GM21360 (cell line): ENCODE data around the gene CHCHD3.
A peak's percentile ranks its signal among the peaks of the same experiment; 100 is the strongest.

Experiments
- ATAC-seq: cut with Tn5 transposase; IDR thresholded peaks from one replicate; pipeline ENCODE4 v1.9.1; 2021; ENCODE audit warnings: mild to moderate bottlenecking, moderate library complexity; ENCODE audit not compliant: unreplicated experiment

CHCHD3 gene

DNA sequence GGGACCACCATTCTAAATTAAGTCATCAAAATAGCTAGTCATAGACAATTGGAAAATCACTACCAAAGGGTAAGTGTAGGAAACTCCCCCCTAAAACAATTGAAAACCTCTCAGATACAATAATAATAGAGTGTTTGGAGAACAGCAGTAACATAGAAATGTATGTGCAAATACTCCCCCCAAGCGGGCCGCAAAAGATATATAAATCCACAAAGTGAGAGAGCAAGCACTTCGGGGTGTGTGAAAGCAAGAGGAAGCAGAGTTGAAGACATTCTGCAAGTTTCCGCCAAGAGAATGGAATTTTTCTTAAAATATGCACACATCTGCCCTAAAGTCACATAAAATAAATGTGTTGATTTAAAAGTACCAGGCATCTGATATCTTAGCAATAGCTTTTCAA, 33.3 kb downstream of the CHCHD3 start:
- ATAC-seq: no peak

DNA sequence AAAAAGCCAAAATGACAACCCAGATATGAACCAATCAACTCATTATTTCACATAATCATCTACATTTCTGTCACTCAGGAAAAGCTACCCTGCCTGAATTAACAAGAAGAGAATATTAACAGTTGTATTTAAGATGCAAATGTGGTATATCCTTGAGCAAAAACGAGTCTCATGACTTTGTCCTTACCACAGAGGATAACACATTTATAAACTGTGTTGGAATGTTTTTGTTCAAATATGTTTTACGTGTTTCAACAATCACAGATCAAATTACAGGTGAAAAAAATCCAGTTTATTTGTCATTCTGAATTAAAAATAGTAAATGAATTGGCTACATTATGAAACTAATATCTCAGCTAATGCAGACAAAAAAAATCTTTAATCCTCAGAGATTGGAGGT, 34.6 kb downstream of the CHCHD3 start:
- ATAC-seq: no peak

DNA sequence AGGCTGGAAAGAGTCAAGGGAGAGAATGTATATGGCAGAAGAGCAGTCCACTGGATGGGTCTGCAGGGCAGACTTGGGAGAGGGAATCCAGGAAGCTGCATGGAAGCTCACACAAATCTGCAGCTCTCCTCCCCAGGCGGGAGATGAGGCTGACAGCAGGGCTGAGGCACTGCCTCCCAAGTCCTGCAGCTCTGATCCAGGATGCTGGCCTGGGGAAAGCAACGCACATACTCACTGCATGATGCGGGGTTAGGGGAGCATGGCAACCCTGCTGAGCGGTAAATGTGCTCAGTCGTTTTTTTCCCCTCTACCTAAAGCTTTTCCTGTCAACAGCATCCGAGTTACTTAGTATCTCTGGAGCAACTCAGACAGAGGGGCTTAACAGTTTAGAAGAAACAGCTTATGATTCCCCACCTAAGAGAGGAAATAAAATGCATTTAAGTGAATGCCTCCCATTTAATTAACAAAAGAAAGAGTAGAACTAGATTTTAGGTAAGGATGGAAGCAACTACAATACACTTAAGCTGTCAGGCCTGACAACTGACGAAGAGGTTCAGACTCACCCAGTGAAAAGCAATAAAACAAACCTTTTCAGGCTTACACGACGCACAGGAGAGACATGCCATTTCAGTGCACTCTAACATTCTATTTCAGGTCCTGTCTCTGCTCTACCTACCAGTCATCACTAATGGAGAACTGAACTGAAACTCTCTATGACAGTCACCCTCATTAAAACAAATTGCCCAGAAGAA, 37.0 kb downstream of the CHCHD3 start:
- no peak for ATAC-seq

DNA sequence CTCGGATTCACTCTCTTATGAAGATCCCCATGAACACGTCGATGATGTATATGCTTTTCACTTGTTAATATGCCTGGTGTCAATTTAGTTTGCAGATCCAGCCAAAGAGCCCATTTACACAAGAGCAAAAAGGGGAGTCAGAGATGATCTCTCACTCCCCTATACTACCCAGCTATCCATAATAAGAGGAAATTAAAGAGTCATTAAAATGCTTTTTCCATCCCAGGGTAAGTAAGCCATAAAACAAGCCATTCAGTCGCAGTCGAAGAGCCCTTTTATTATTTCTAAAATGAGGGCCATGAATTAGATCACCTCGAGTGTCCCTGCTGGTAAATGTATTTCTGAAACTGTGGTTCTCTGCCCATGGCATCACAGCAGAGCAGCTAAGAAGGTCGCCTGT, 41.2 kb downstream of the CHCHD3 start:
- ATAC-seq: no peak

DNA sequence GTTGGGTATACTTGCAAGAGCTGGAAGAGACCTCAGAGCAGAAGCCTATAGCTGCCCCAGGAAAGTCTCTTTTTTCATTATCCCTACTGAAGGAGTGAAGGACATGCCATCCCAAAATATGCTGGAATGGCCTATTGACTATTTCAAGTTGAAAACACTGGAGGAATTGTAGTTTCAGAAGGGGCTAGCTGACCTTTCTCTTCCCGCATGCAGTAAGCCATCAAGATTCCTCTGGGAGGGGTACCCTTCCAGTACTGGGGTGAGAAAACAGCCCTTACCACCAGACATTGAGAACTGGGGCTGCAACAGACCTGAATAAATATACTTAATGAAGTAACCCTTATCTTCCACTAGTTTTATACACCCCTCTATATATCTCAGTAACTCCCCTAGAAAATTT, 41.7 kb downstream of the CHCHD3 start:
- no peak for ATAC-seq

DNA sequence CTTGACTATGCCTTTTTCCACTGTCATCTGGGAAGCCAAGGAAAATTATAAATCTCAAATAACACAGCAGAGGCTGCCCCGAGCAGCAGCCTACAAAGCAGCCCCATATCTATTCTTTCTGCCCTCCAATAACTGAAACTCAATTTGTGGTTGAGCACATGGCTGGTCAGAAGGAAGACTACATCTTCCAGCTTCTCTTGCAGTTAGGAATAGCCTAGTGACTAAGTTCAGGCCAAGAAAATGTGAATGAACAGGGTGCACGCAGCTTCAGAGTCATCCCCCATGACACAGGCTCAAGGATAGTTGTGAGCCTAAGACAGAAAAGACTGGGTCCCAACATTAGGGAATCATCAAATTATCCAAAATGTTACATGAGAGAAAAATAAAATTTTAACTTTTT, 42.3 kb downstream of the CHCHD3 start:
- no peak for ATAC-seq

DNA sequence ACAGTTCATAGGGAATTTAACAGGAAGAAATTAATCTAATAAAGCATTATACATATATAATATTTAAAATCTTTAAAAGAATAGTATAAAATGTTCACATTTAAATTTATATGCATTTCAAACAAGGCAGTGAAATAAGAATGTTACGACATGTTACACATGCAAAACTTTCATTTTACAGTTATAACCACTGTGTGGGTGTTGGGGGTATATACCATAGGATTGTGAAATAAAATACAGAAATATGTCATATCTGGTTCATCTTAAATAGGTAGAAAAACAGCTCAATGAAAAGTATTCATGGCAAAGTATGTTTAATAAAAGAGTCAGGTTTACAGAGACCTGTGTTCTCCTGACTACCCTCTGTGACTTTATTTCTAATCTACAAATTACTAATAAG, 45.6 kb downstream of the CHCHD3 start:
- ATAC-seq: no peak

DNA sequence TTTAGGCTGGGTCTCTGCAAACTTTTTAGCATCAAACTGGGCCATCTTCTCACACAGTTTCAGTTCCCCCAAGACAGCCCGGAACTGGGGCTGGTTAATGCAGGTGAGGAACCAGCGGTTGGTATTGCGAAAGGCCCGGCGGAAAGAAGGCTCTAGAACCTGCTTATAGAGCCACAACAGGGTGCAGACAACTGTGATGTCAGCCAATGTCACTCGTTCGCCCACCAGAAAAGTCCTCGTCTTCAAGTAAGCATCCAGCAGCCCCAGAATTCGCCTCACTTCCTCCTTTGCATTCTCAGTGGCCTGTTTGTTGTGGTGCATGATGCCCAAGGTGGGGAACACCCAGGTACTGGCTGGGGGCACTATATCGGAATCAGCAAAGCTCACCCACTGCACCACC, 46.6 kb downstream of the CHCHD3 start:
- peak; percentile 92 for ATAC-seq

DNA sequence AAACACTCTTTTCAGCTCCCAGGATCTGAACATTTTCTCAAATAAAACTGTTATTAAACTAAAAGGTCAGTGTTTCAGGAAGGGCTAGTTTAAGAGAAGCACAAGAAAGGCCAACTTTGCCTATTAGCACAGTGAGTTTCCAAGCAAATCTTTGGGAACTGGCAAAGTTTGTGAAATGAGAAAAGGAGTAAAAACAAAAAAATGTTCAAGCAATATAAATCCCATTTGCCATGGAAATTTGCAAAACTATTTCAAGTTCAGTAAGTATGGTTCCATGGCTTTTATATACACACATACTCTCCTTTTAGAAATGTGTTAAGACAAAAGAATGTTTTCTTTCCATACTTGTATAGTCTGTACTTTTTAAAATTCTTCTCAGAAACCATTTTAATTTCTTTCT, 51.5 kb downstream of the CHCHD3 start:
- no peak for ATAC-seq

DNA sequence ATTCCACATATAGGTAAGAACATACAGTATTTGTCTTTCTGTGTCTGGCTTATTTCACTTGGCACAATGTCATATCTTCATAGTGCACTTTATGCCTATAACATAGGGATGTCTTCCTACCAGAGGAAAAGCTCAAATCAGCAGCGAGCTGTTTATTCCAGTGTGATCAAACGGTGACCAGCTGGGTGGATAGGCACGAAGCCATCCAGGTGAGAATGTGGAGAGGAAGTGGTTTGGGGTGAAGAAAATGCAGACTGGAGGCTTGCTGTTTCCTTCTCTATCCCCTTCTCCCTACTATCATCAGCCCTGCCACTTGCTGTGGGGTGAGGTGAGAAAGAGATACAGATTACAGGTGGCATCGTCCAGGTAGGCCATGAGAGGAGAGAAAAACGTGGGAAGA, 52.4 kb downstream of the CHCHD3 start:
- no peak for ATAC-seq

DNA sequence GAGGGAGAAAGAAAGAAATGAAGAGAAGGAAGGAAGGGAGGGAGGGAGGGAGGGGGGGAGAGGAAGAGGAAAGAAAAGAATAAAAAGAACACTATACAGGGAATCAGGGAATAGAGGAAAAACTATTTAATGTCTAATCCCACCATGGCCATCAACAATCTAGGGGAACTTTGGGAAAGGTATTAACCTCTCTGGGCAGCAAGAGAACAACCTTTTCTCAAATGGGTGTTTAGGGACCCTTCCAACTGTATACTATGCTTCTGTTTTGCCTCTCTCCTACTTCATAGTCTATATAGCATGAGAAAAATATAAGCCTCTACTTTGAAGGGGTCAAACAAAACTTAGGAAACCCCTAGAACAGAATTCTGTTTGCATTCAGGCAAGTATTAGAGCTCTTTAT, 54.5 kb downstream of the CHCHD3 start:
- ATAC-seq: no peak

DNA sequence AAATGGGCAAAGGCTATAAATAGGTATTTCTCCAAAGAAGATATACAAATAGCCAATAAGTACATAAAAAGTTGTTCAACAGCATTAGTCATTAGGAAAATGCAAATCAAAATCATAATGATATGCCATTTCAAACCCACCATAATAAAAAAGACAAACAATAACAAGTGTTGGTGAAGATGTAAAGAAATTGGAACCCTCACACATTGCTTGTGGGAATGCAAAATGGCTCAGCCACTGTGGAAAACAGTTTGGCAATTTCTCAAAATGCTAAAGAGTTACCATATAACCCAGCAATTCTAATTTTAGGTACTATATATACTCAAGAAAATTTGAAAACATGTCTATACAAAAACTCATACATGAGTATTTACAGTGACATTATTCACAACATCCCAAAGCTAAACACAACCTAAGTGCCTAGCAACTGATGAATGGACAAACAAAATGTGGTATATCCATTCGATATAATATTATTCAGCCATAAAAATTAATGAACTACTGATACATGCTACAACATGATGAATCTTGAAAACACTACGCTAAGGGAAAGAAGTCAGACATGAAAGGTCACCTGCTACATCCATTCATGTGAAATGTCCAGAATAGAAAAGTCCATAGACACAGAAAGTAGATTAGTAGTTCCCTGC, 55.6 kb downstream of the CHCHD3 start:
- no peak for ATAC-seq

DNA sequence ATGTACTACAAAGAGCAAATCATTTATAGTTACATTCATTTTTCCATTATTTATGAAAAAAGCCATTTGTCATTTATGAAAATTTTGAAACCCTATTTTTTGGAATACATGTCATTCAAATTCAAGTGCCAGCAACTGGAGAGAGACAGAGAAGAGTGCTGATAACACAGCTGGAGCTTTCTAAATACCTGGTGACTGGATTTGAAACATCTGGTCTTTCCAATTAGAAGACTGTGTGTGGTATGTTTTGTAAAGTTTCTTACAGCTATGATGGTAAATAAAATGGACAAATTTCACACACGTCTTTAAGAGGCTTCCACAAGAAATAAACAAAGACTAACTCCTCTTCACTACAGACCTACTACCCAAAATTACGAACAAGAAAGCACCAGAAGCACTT, 56.8 kb downstream of the CHCHD3 start:
- no peak for ATAC-seq

DNA sequence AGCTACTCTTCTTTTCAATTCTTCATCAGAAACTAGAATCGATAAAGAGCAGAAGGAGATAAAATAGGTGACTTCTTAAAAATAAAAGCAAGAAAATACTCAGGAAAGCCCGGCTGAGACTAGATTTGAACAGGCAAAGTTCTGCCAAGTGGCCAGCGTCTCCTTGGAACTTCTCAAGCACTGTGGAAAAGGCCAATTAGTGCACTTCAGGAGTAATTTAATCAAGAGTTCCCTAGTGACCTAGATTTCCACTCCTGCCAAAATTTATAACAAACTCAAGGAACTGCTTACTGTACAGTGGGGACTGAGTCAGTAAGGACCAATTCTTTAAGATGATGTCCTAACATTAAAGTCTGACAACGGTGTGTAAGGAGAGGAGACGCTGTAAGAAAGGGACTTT, 57.3 kb downstream of the CHCHD3 start:
- ATAC-seq: no peak

DNA sequence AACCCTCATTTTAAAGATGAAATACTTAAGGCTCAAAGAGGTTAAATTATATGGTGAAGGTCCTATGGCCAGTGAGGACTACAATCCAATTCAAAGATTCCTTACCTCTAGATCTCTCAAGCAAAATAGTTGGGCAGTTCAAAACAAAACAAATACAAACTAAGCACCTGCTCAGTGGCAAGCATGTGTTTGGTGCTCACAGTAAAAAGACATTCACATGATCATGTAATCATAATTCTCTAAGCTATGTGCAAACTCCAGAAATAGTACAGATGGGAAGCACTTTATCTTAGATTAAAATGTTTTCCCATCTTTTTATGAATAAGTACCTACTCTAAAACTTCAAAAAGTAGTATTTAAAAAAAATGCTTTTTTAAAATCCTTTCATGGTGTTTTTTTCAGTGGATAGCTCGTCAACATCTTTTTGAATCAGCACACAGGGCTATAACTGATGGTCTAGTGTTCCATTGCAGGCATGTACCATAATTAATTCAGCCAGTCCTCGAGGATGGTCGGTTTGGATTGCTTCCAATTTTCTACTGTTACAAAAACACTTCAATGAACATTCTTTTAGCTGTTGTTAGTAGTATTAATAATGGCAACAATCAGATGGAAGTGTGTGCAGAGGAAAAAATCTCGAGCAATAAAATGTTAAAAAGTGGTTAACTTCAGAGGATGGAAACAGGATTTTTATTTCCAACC, 58.4 kb downstream of the CHCHD3 start:
- no peak for ATAC-seq

DNA sequence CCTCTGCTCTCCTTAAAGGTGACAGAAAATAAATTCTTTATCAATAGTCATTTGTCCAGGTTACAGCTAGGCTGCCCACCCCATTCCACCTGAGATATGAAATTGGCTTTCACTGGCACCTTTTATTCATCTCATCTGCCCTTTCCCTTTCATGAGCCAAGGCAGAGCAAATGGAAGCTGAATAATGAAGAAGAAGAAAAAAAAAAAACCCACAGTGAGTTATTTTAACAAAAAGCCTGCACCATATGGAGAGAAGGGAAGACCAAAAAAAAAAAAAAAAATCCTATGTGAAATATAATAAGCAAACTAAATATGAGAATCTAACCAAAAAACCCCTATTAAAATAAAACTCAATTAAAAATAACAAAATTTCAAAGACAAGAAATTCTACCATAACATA, 59.2 kb downstream of the CHCHD3 start:
- ATAC-seq: no peak

DNA sequence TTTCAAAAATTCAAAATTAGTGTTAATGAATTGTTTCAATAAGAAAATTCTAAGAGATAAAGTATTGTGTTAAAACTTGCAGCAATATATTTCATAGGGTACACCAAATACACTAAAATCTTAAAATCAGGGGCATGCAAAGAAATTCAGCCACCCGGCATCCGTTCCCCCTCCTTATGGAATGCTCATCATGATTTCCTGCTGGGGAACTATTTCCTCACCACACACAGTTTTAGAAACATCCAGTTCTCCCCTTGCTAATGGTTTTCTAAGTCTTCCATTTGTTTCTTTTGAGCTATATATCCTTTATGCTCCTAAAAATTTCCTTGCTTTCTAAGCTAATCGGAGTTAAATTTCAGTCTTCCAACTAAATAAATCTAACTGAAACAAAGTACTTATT, 60.7 kb downstream of the CHCHD3 start:
- no peak for ATAC-seq

DNA sequence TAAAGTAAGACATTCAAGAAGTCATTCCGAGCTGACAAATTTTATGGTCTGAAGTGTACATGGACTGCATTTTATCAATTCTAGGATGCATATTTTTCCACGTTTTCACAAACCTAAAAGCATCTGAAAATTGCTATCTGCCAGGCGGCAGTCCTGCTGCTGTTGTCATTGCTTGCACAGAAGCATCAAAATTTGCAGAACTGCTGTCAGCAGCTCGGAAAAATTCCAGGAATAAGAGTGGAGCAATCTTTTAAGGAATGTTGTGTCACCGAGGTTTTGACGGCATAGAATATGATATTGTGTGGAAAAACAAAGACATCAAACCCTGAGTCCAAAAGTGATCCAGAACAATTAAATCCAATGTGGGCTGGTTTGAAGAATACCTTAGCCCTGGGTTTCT, 61.4 kb downstream of the CHCHD3 start:
- ATAC-seq: no peak

DNA sequence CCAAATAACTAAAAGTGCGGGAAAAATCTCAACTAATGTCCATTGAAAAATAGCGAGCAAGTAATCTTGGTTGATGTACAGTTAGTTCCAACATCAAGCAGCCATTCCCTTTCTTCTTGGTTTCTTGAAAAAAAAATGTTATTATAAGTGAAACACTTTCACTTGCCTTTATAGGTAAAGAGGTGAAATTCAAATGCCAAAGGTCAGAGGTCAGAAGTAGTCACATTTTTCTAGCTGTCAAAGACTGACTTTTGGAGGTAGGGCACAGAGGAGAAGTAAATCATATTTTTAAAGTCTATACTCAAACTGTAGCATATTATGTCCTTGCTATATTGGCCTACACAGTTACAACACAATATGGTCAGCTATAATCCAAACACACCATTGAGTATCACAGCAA, 62.3 kb downstream of the CHCHD3 start:
- no peak for ATAC-seq

DNA sequence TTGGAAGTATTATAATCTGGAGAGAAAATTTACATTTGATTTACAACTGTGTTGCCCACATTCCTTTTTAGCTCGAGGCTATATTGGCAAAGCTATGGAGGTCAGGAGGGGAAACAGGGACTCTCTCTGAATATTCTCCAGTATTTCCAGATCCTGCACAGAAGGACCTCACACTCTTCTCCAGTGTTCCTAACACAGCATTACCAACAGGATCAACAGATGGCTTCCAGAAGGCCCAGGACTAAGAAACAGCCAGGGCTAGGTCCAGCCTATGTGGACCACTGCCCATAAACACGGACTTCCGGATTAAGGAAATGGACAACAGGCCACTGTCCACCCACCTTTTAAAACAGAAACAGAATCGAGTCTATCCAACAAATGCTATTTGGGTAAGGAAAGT, 65.3 kb downstream of the CHCHD3 start:
- ATAC-seq: no peak

DNA sequence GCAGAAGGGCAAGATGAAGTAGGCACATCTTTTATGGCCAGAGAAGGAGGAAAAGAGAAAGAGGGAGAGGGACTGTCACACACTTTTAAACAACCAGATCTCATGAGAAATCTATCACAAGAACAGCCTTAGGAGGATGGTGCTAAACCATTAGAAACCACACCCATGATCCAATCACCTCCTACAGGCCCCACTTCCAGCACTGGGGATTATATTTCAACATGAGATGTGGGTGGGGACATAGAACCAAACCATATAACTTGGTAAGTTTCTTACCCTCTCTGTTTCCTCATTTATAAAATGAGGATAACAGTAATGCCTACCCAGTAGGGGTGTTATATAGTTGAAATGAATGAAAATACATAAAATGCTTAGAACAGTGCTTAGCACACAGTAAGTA, 66.0 kb downstream of the CHCHD3 start:
- ATAC-seq: no peak

DNA sequence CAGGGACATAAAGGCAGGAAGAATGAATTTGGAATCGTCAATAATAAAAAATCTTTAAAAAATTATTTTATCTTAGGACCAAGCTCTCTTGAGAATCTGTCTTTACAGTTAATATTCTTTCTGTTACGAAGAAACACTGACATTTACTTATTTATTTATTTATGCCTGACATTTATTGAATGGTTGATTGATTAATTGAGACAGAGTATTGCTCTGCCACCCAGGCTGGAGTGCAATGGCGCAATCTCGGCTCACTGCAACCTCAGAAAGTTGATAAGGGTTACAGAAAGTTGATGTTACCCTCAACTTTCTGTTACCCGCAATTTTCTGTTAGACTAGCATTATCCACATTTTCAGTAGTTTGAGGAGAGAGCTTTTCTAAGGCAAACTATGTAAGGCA, 70.1 kb downstream of the CHCHD3 start:
- no peak for ATAC-seq
